Neuronal stem cell (in vitro differentiated cells): ENCODE data around the gene CKAP2L.

ENCODE experiments used
- DNase-seq: peaks from one replicate; pipeline ENCODE4 v3.0.0-alpha.2; 2013; ENCODE audit warnings: low spot score
- H2AFZ ChIP-seq: one replicate; pipeline ENCODE4 v1.6.1; 2013; ENCODE audit warnings: mild to moderate bottlenecking, low read length, inconsistent platforms
- H2AK5ac ChIP-seq: 2 replicates; pipeline ENCODE4 v1.6.1; 2013; ENCODE audit warnings: low read depth, mild to moderate bottlenecking, inconsistent platforms, low read length, moderate library complexity, mixed read lengths
- H2BK120ac ChIP-seq: 2 replicates; pipeline ENCODE4 v1.6.1; 2013; ENCODE audit warnings: low read depth, mild to moderate bottlenecking, inconsistent platforms, low read length, moderate library complexity, mixed read lengths
- H2BK12ac ChIP-seq: one replicate; pipeline ENCODE4 v1.6.1; 2013; ENCODE audit warnings: low read length, inconsistent platforms
- H2BK15ac ChIP-seq: 2 replicates; pipeline ENCODE4 v1.6.1; 2013; ENCODE audit warnings: mild to moderate bottlenecking, low read length, inconsistent platforms, mixed read lengths
- H2BK5ac ChIP-seq: one replicate; pipeline ENCODE4 v1.6.1; 2013; ENCODE audit warnings: inconsistent platforms, mild to moderate bottlenecking, low read length, moderate library complexity
- H3K14ac ChIP-seq: one replicate; pipeline ENCODE4 v1.6.1; 2013; ENCODE audit warnings: low read length, inconsistent platforms
- H3K18ac ChIP-seq: 2 replicates; pipeline ENCODE4 v1.6.1; 2013; ENCODE audit warnings: low read length, inconsistent platforms
- H3K23ac ChIP-seq: 2 replicates; pipeline ENCODE4 v1.6.1; 2013; ENCODE audit warnings: low read depth, mild to moderate bottlenecking, mixed read lengths, low read length, inconsistent platforms; ENCODE audit not compliant: poor library complexity
- H3K27ac ChIP-seq: replicated peaks from 3 replicates; pipeline ENCODE4 v1.5.1; 2013; ENCODE audit warnings: low read length, inconsistent platforms
- H3K27me3 ChIP-seq, 3 experiments: 2 replicates each; pipeline ENCODE4 v1.6.1; 2013; ENCODE audit warnings: low read length in 3 of 3, mild to moderate bottlenecking in 2 of 3, inconsistent platforms in 1 of 3, low read depth in 1 of 3, mixed read lengths in 1 of 3, moderate library complexity in 1 of 3; ENCODE audit not compliant: control insufficient read depth in 3 of 3, insufficient read depth in 3 of 3
- H3K36me3 ChIP-seq, 2 donors: replicated peaks in 1 of 2; 2 replicates each; pipeline ENCODE4 v1.6.1; 2013; ENCODE audit warnings: low read length in 2 of 2; ENCODE audit not compliant: control insufficient read depth in 2 of 2, insufficient read depth in 2 of 2
- H3K4ac ChIP-seq: 2 replicates; pipeline ENCODE4 v1.6.1; 2013; ENCODE audit warnings: inconsistent platforms, mild to moderate bottlenecking, low read length, moderate library complexity
- H3K4me1 ChIP-seq, 2 donors: 1 replicate in 1 of 2; 2 replicates in 1 of 2; pipeline ENCODE4 v1.6.1; 2013; ENCODE audit warnings: low read length in 2 of 2, low read depth in 1 of 2; ENCODE audit not compliant: control insufficient read depth in 2 of 2, insufficient read depth in 1 of 2
- H3K4me2 ChIP-seq: one replicate; pipeline ENCODE4 v1.6.1; 2013; ENCODE audit warnings: mild to moderate bottlenecking, low read length, inconsistent platforms; ENCODE audit not compliant: insufficient read depth, poor library complexity, severe bottlenecking
- H3K4me3 ChIP-seq, 2 donors: 2 replicates each; pipeline ENCODE4 v1.5.1; 2013; ENCODE audit warnings: low read length in 2 of 2, mild to moderate bottlenecking in 2 of 2, inconsistent platforms in 1 of 2, moderate library complexity in 1 of 2
- H3K79me1 ChIP-seq: one replicate; pipeline ENCODE4 v1.6.1; 2013; ENCODE audit warnings: low read depth, mild to moderate bottlenecking, inconsistent platforms, low read length, moderate library complexity
- H3K9ac ChIP-seq: one replicate; pipeline ENCODE4 v1.6.1; 2013; ENCODE audit warnings: mild to moderate bottlenecking, low read depth, low read length, inconsistent platforms; ENCODE audit not compliant: poor library complexity
- H3K9me3 ChIP-seq, 2 donors: replicated peaks in 1 of 2; 2 replicates each; pipeline versions ENCODE3 to v1.6.1; 2013; ENCODE audit warnings: low read length in 2 of 2, mild to moderate bottlenecking in 2 of 2, inconsistent platforms in 1 of 2, low read depth in 1 of 2, mixed read lengths in 1 of 2, moderate library complexity in 1 of 2; ENCODE audit not compliant: control insufficient read depth in 2 of 2, insufficient read depth in 1 of 2
- H4K8ac ChIP-seq: one replicate; pipeline ENCODE4 v1.6.1; 2013; ENCODE audit warnings: low read depth, mild to moderate bottlenecking, inconsistent platforms, low read length, moderate library complexity
- H4K91ac ChIP-seq: one replicate; pipeline ENCODE4 v1.6.1; 2013; ENCODE audit warnings: low read length, low read depth, mild to moderate bottlenecking, inconsistent platforms; ENCODE audit not compliant: poor library complexity
- WGBS, 2 donors: extraction: QIAGEN DNeasy Blood & Tissue Kit; methylation state at CpG; one replicate each; pipeline ENCODE4 v1.1.7; 2013; ENCODE audit warnings: missing lambda C conversion rate in 2 of 2, mixed read lengths in 1 of 2; ENCODE audit not compliant: insufficient read length in 2 of 2, insufficient replicate concordance in 1 of 2; ENCODE audit errors: extremely low coverage in 2 of 2; 5-methylcytosine and 5-hydroxymethylcytosine counted together

Gene CKAP2L

GRCh38 chr2:112805542-112805941, 41.1 kb upstream of the CKAP2L start:
- H2BK120ac ChIP-seq, result no peak overlapping the region

GRCh38 chr2:112803691-112804521, 39.5 kb upstream of the CKAP2L start:
- H3K36me3 ChIP-seq, result no peaks in the 10 kb centered on the region
- H3K18ac ChIP-seq, result no peak overlapping the region
- no peak overlapping the region for H2AK5ac ChIP-seq
- no peak for DNase-seq
- H3K4me1 ChIP-seq, result peaks cover 0 to 4% of the 10 kb centered on the region in 2 donors
- no peaks in the 10 kb centered on the region for H3K27me3 ChIP-seq
- no peak overlapping the region for H3K4me3 ChIP-seq
- no peak overlapping the region for H4K8ac ChIP-seq
- H2BK15ac ChIP-seq, result no peak overlapping the region
- H3K4me2 ChIP-seq, result no peak overlapping the region
- WGBS, 2 donors, result no CpG with 5 or more reads among the region's 5 CpGs
- no peak overlapping the region for H2BK120ac ChIP-seq
- no peak overlapping the region for H3K4ac ChIP-seq
- no peak overlapping the region for H2BK5ac ChIP-seq
- no peak overlapping the region for H3K27ac ChIP-seq
- no peak overlapping the region for H2BK12ac ChIP-seq
- H2AFZ ChIP-seq, result no peak overlapping the region
- H4K91ac ChIP-seq, result no peak overlapping the region
- H3K23ac ChIP-seq, result no peak overlapping the region
- no peak overlapping the region for H3K9ac ChIP-seq
- no peak overlapping the region for H3K14ac ChIP-seq
- H3K79me1 ChIP-seq, result no peaks in the 10 kb centered on the region
- no peaks in the 10 kb centered on the region for H3K9me3 ChIP-seq

More at GRCh38 chr2:112805542-112805941, 41.1 kb upstream of the CKAP2L start:
- Histone ChIP-seq H3K27ac (no peak overlapping the region), H3K27me3 (no peaks in the 10 kb centered on the region), H3K79me1 (no peaks in the 10 kb centered on the region), H2BK12ac (no peak overlapping the region), H2BK15ac (no peak overlapping the region), H4K91ac (no peak overlapping the region), H3K4me2 (no peak overlapping the region), H3K4me1 (peaks cover 0 to 4% of the 10 kb centered on the region in 2 donors), H3K14ac (no peak overlapping the region), H3K23ac (no peak overlapping the region), H3K9me3 (no peaks in the 10 kb centered on the region), H3K4me3 (no peak overlapping the region), H2BK5ac (no peak overlapping the region), H2AFZ (peak overlapping the region; percentile 2), H3K36me3 (no peaks in the 10 kb centered on the region), H3K4ac (no peak overlapping the region), H3K18ac (peak overlapping the region; percentile 65), H3K9ac (no peak overlapping the region), H4K8ac (no peak overlapping the region), H2AK5ac (no peak overlapping the region)
- no CpG with 5 or more reads among the region's 11 CpGs for WGBS, 2 donors
- DNase-seq, result no peak

- H4K91ac ChIP-seq, result no peak overlapping the region
- H3K9me3 ChIP-seq, result no peaks in the 10 kb centered on the region
- no peaks in the 10 kb centered on the region for H3K79me1 ChIP-seq
- H2BK15ac ChIP-seq, result no peak overlapping the region
- no peak overlapping the region for H3K4me2 ChIP-seq
- H3K4me3 ChIP-seq, result no peak overlapping the region
- H3K14ac ChIP-seq, result no peak overlapping the region
- no peak overlapping the region for H3K9ac ChIP-seq
- no peak overlapping the region for H4K8ac ChIP-seq
- H3K36me3 ChIP-seq, result no peaks in the 10 kb centered on the region
- H3K18ac ChIP-seq, result no peak overlapping the region
- H3K4me1 ChIP-seq, result peaks cover 0 to 4% of the 10 kb centered on the region in 2 donors
- no peak overlapping the region for H2AK5ac ChIP-seq
- DNase-seq, result no peak
- no peak overlapping the region for H2BK120ac ChIP-seq
- no peak overlapping the region for H3K27ac ChIP-seq
- no peaks in the 10 kb centered on the region for H3K27me3 ChIP-seq
- no peak overlapping the region for H2BK12ac ChIP-seq
- H3K23ac ChIP-seq, result no peak overlapping the region
- H2BK5ac ChIP-seq, result no peak overlapping the region
- H3K4ac ChIP-seq, result no peak overlapping the region
- no peak overlapping the region for H2AFZ ChIP-seq
- WGBS, 2 donors, result no CpG with 5 or more reads among the region's 4 CpGs
These were observed 36.6 kb upstream of the CKAP2L start for GRCh38 chr2:112800881-112801583.
